Adrenal gland (tissue), 12 donors: ENCODE measurements around the gene CTSZ. TPM values are rescaled to one million over a fixed set of nuclear protein-coding genes. Genes with fewer than 3 reads are reported as not detected.

Experiments used
- DNase-seq, 7 donors: peaks; one replicate each; pipeline ENCODE4 v3.0.0-alpha.2; 2019 to 2020
- H3K27ac ChIP-seq, 5 donors: fragments of 200-600 bp; sonication (generic) in 4 of 5; 1 replicate in 3 of 5; 2 replicates in 2 of 5; pipeline versions ENCODE4 v1.5.1 to v1.8.0; 2016 to 2020; ENCODE audit warnings: mild to moderate bottlenecking in 1 of 5
- H3K27me3 ChIP-seq: fragments of 200-600 bp; 2 replicates; pipeline ENCODE4 v1.8.0; 2021
- H3K36me3 ChIP-seq, 2 donors: fragments of 200-600 bp; replicated peaks in 1 of 2; 1 replicate in 1 of 2; 2 replicates in 1 of 2; pipeline versions ENCODE4 v1.5.1 to v1.8.0; 2018 to 2022
- H3K4me1 ChIP-seq, 2 donors: fragments of 200-600 bp; replicated peaks in 1 of 2; 1 replicate in 1 of 2; 2 replicates in 1 of 2; pipeline versions ENCODE4 v1.5.1 to v1.8.0; 2018 to 2021
- H3K4me3 ChIP-seq, 4 donors: fragments of 200-600 bp; sonication (generic) in 3 of 4; one replicate each; pipeline ENCODE4 v1.5.1; 2016 to 2018
- H3K9me3 ChIP-seq, 3 donors: fragments of 200-600 bp; sonication (generic) in 1 of 3; replicated peaks in 1 of 3; 1 replicate in 2 of 3; 2 replicates in 1 of 3; pipeline versions ENCODE4 v1.5.1 to v1.8.0; 2016 to 2021
- CTCF ChIP-seq, 6 experiments: fragments of 450-650 bp in 4 of 6; fragments of 200-600 bp in 2 of 6; sonication (generic) in 1 of 6; IDR thresholded peaks; 1 replicate in 5 of 6; 2 replicates in 1 of 6; pipeline versions ENCODE4 v1.5.1 to v1.8.0; 2016 to 2021; ENCODE audit warnings: antibody characterized with exemption in 6 of 6, mild to moderate bottlenecking in 2 of 6, moderate library complexity in 1 of 6
- POLR2A ChIP-seq, 2 donors: fragments of 450-650 bp; IDR thresholded peaks; one replicate each; pipeline ENCODE4 v1.6.1; 2017; ENCODE audit warnings: antibody characterized with exemption in 2 of 2, mild to moderate bottlenecking in 2 of 2, moderate library complexity in 1 of 2
- WGBS, 4 donors: extraction: QIAGEN DNeasy Blood & Tissue Kit in 2 of 4; methylation state at CpG; one replicate each; pipeline versions ENCODE4 v1.1.5 to v1.1.7; 2013 to 2017; 5-methylcytosine and 5-hydroxymethylcytosine counted together
- intact Hi-C, 2 donors: fragments of 100-400 bp; cut with DNase I; formaldehyde crosslinking; loops; one replicate each; pipeline versions ENCODE4 v1.14.1 to v1.15.0; 2022 to 2023
- polyA plus RNA-seq, 3 donors: library from polyadenylated mRNA; stranded (reverse); fragments of 200-250 nt in 2 of 3; fragments of 350-450 nt in 1 of 3; fragmentation: Illumina TruSeq in 1 of 3; extraction: RNeasy Lipid Tissue Mini Kit (QIAGEN cat#74804) in 1 of 3; gene quantifications; one replicate each; pipeline ENCODE4 v1.2.3, GENCODE V29; 2013 to 2014
- total RNA-seq, 9 donors: library from RNA; depleted of rRNA in 4 of 9; stranded (reverse); fragments of >200 nt in 4 of 9; fragments of 120-200 nt in 1 of 9; fragmentation: NEBNext Ultra II Directional in 1 of 9; extraction: Animal tissue kit (Norgen Biotek cat#: 25700) in 1 of 9; gene quantifications; one replicate each; pipeline versions ENCODE4 v1.1.0 to v1.2.4, GENCODE V29; 2013 to 2023
- donor health status: healthy with polysubstance abuse.
- donor health status: Bipolar disorder and iron deficiency.
- donor health status: DM: yes; HTN: yes; CAD: no.
- donor health status: DM: no; HTN: no; CAD: no.
- donor health status: DM: no; HTN: no; CAD: no.
- donor health status: DM: yes; HTN: yes; CAD: no.

The CTSZ gene
- total and polyA plus RNA-seq, 12 donors = 36.4 to 266 (median 155) TPM

DNA sequence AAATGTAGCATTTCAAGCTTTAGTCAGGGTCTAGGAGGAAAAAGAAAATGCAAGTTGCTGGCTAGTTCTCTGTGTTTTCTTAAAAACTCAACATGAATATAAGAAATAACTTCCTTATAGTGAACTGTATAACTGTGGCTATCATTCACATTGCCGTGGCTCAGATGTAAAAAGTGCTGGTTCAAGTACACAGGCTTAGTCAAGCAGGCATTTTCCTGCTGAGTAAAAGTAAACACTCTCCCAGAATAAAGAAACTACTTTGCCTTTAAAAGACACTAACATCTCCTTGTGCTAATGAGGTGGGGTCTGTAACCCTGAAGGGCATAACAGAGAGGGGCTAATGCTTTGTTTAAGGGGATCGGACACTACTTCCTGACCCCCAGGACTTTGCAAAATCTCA is 21.8 kb upstream of the CTSZ start:
- Histone ChIP-seq H3K9me3 (no peaks in the 10 kb centered on the region), H3K27me3 (no peaks in the 10 kb centered on the region), H3K36me3 (peaks cover 0 to 39% of the 10 kb centered on the region in 2 donors), H3K4me1 (peaks cover 22 to 57% of the 10 kb centered on the region in 2 donors), H3K27ac (peak overlapping the region in 1 of 5 donors; percentile 27), H3K4me3 (no peak overlapping the region)
- TF ChIP-seq POLR2A (IDR thresholded peaks at IDR 0.05) = no peak
- TF ChIP-seq CTCF (IDR thresholded peaks at IDR 0.05) = no peak
- 36 to 52% (median 47%) methylated on average over 2 of the region's 2 CpGs for WGBS, 4 donors
- no peak for DNase-seq
- intact Hi-C loops = loop anchor here in 1 of 2 donors (10.0 kb wide), 1 partner anchor 124 kb away; no protein-coding TSS in a partner anchor

DNA sequence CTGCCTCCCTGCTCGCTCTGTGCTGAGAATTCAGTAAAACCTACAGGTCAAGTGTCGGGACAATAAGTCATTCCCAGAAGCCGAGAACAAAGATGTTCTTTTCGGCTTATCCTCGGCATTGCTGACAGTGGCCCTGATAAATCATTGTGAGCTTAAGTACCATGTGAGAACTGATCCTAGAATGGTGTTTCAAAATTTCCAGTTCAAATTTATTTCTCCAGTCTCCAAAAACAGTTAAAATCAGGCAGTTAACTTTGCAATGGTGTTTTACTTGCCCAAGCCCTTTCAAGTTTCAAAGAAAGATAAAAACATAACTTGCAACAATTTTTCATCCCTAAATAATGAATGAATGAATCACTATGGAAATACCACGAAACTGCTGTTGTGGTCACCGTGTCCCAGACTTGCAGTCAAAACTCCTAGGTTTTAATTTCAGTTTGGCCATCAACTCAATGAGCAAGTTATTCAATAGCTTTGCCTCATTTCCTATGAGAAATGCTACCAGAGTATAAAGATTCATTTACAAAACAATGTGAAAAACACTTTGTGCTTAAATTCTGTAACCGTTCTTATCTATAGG is 20.8 kb upstream of the CTSZ start:
- H3K4me1 ChIP-seq = peaks cover 22 to 56% of the 10 kb centered on the region in 2 donors
- H3K27me3 ChIP-seq = no peaks in the 10 kb centered on the region
- H3K27ac ChIP-seq = peak overlapping the region in 1 of 5 donors; percentile 48
- no peak overlapping the region for H3K4me3 ChIP-seq
- intact Hi-C loops = loop anchor here in 1 of 2 donors (10.0 kb wide), 1 partner anchor 123 kb away; no protein-coding TSS in a partner anchor
- H3K36me3 ChIP-seq = peaks cover 0 to 43% of the 10 kb centered on the region in 2 donors
- no peaks in the 10 kb centered on the region for H3K9me3 ChIP-seq
- TF ChIP-seq CTCF (IDR thresholded peaks at IDR 0.05) (no peak), POLR2A (IDR thresholded peaks at IDR 0.05) (no peak)
- 42 to 57% (median 54%) methylated on average over 8 of the region's 8 CpGs for WGBS, 4 donors
- peak in 1 of 7 donors; percentile 53 for DNase-seq

GRCh38 chr20:59026904-59027740 is 20.1 kb upstream of the CTSZ start:
- Histone ChIP-seq H3K4me3 (no peak overlapping the region), H3K4me1 (peaks cover 22 to 54% of the 10 kb centered on the region in 2 donors), H3K9me3 (no peaks in the 10 kb centered on the region), H3K27me3 (no peaks in the 10 kb centered on the region), H3K36me3 (peaks cover 0 to 49% of the 10 kb centered on the region in 2 donors), H3K27ac (peak overlapping the region in 1 of 5 donors; percentile 48)
- TF ChIP-seq POLR2A (IDR thresholded peaks at IDR 0.05) (no peak), CTCF (IDR thresholded peaks at IDR 0.05) (no peak)
- intact Hi-C loops = loop anchor here in 1 of 2 donors (10.0 kb wide), 1 partner anchor 122 kb away; no protein-coding TSS in a partner anchor
- 70 to 77% (median 73%) methylated on average over 5 of the region's 5 CpGs for WGBS, 4 donors
- peak in 1 of 7 donors; percentile 23 for DNase-seq

DNA sequence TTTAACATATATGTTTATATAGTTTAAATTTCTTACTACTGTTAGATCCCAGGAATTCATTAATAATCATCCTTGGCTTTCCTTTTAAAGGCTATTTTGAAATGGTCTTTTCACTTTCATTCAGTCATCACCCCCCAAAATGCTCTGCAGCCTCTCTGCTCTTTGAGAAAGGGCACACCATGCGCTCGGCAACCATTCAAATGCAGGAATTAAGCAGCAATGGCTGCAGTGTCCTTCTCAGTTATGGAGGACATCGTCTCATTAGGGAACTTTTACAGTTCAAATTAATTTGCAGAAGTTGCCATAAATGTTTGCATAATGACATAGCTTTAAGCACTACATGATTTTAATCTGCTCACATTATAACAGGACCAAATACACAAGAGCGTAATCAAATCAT is 18.5 kb upstream of the CTSZ start:
- Histone ChIP-seq H3K27me3 (no peaks in the 10 kb centered on the region), H3K9me3 (no peaks in the 10 kb centered on the region), H3K27ac (peak overlapping the region in 1 of 5 donors; percentile 9), H3K4me1 (peaks cover 14 to 42% of the 10 kb centered on the region in 2 donors), H3K4me3 (no peak overlapping the region), H3K36me3 (peaks cover 0 to 49% of the 10 kb centered on the region in 2 donors)
- DNase-seq = peak in 1 of 7 donors; percentile 21
- TF ChIP-seq POLR2A (IDR thresholded peaks at IDR 0.05) (no peak), CTCF (IDR thresholded peaks at IDR 0.05) (no peak)
- intact Hi-C loops = loop anchor here in 1 of 2 donors (10.0 kb wide), 1 partner anchor 121 kb away; no protein-coding TSS in a partner anchor
- WGBS, 4 donors = 88 to 95% (median 93%) methylated on average over 4 of the region's 4 CpGs
